OCI-LY7 (cell line): Measurements from ENCODE around the gene ZBTB7A. TPM values are rescaled to one million over a fixed set of nuclear protein-coding genes. Genes with fewer than 3 reads are reported as not detected.

Experiments
- BruUV-seq: library from RNA; stranded (reverse); fragments of 400-500 nt; replicated peaks from 2 replicates; lab custom pipeline; 2021; lab: Mats Ljungman, UMichigan
- CTCF ChIA-PET: fragments of 300-600 bp; sonication (Branson Sonifier 250); formaldehyde crosslinking; loops from one replicate; lab custom pipeline; 2022; ENCODE audit warnings: antibody characterized with exemption; ENCODE audit not compliant: unreplicated experiment; lab: Charles Lee
- POLR2A ChIA-PET: fragments of 300-600 bp; sonication (Branson Sonifier 250); formaldehyde crosslinking; loops from one replicate; lab custom pipeline; 2022; ENCODE audit warnings: antibody characterized with exemption; lab: Charles Lee
- DNase-seq: peaks from one replicate; pipeline ENCODE4 v3.0.0-alpha.2; 2015; ENCODE audit warnings: low spot score
- H2AFZ ChIP-seq: fragments of 200-600 bp; sonication (generic), shearing (Covaris generic); 2 replicates; pipeline ENCODE4 v1.6.1; 2014; ENCODE audit warnings: mild to moderate bottlenecking, antibody characterized with exemption, low read length, moderate library complexity
- H3K27ac ChIP-seq: fragments of 200-600 bp; sonication (generic); 2 replicates; pipeline ENCODE4 v1.5.1; 2014; ENCODE audit warnings: mixed run types, low read depth, mild to moderate bottlenecking, moderate library complexity, low read length, inconsistent platforms; ENCODE audit not compliant: poor library complexity, severe bottlenecking
- H3K36me3 ChIP-seq: fragments of 200-600 bp; sonication (generic); 2 replicates; pipeline ENCODE4 v1.6.1; 2014; ENCODE audit warnings: mild to moderate bottlenecking, antibody characterized with exemption, low read length, moderate library complexity, mixed read lengths; ENCODE audit not compliant: insufficient read depth
- H3K4me1 ChIP-seq: fragments of 200-600 bp; sonication (generic); 2 replicates; pipeline ENCODE4 v1.5.1; 2014; ENCODE audit warnings: mild to moderate bottlenecking, low read length; ENCODE audit not compliant: insufficient read depth, poor library complexity, severe bottlenecking
- H3K4me2 ChIP-seq: fragments of 200-600 bp; sonication (generic); 2 replicates; pipeline ENCODE4 v1.6.1; 2014; ENCODE audit warnings: mild to moderate bottlenecking, low read length
- H3K4me3 ChIP-seq: fragments of 200-600 bp; sonication (generic); 2 replicates; pipeline ENCODE4 v1.5.1; 2014; ENCODE audit warnings: mild to moderate bottlenecking, low read depth, low read length; ENCODE audit not compliant: poor library complexity, severe bottlenecking
- H3K79me2 ChIP-seq: fragments of 200-600 bp; sonication (generic); 2 replicates; pipeline ENCODE4 v1.6.1; 2016; ENCODE audit warnings: low read depth, mild to moderate bottlenecking, low read length, moderate library complexity, mixed read lengths; ENCODE audit not compliant: insufficient read depth
- H3K9me2 ChIP-seq: fragments of 200-600 bp; sonication (generic); 2 replicates; pipeline ENCODE4 v1.6.1; 2016; ENCODE audit warnings: mild to moderate bottlenecking, low read length, mixed read lengths; ENCODE audit not compliant: insufficient read depth
- H3K9me3 ChIP-seq: fragments of 200-600 bp; sonication (generic); 2 replicates; pipeline ENCODE4 v1.6.1; 2014; ENCODE audit warnings: mild to moderate bottlenecking, mixed run types, low read length, mixed read lengths
- H4K20me1 ChIP-seq: fragments of 200-600 bp; sonication (generic); 2 replicates; pipeline ENCODE4 v1.6.1; 2014; ENCODE audit warnings: mild to moderate bottlenecking, antibody characterized with exemption, low read length, moderate library complexity, mixed read lengths; ENCODE audit not compliant: insufficient read depth
- CTCF ChIP-seq: fragments of 200-600 bp; sonication (generic); conservative IDR thresholded peaks from 2 replicates; pipeline ENCODE4 v1.5.1; 2014; ENCODE audit warnings: mild to moderate bottlenecking, antibody characterized with exemption, low read length, moderate library complexity, mixed read lengths
- EZH2phosphoT487 ChIP-seq: fragments of 200-600 bp; sonication (generic); IDR thresholded peaks from 2 replicates; pipeline ENCODE4 v1.6.1; 2018; ENCODE audit warnings: low read depth, borderline replicate concordance, mild to moderate bottlenecking, mixed run types, antibody characterized with exemption, low read length, moderate library complexity, mixed read lengths
- intact Hi-C: fragments of 100-400 bp; cut with micrococcal nuclease; formaldehyde crosslinking; loops from one replicate; pipeline ENCODE4 v1.10.0; 2022; ENCODE audit not compliant: unreplicated experiment
- total RNA-seq, 2 experiments: library from RNA; depleted of rRNA in 1 of 2; stranded (reverse); fragments of >200 nt in 1 of 2; shearing (Covaris generic) in 1 of 2; gene quantifications; 2 replicates each; pipeline ENCODE4 v1.2.3, GENCODE V29; 2014 to 2022

ZBTB7A gene
- total RNA-seq, 2 experiments from 2014 or later = 17.2 to 29.3 TPM

GRCh38 chr19:4009990-4010807, 56.5 kb downstream of the ZBTB7A start:
- no peaks in the 10 kb centered on the region for H3K9me3 ChIP-seq
- H3K27ac ChIP-seq = no peak overlapping the region
- H3K9me2 ChIP-seq = no peaks in the 10 kb centered on the region
- ChIA-PET POLR2A (interaction anchor here (0.7 kb wide), 1 partner anchor 13 kb away, joined by 4 read pairs; no protein-coding TSS in a partner anchor), CTCF (no interaction called here)
- H3K4me2 ChIP-seq = peak overlapping the region; percentile 99; the same call in 1 of the 2 replicates
- H2AFZ ChIP-seq = no peak overlapping the region
- H3K79me2 ChIP-seq = peaks cover 26% of the 10 kb centered on the region; the same call in 1 of the 2 replicates
- peaks cover 28% of the 10 kb centered on the region for H3K36me3 ChIP-seq
- H3K4me3 ChIP-seq = no peak overlapping the region
- BruUV-seq = no TSS peak
- H3K4me1 ChIP-seq = peaks cover 14% of the 10 kb centered on the region
- peaks cover 8% of the 10 kb centered on the region for H4K20me1 ChIP-seq
- DNase-seq = no peak
- no peak for TF ChIP-seq EZH2phosphoT487
- TF ChIP-seq CTCF = no peak
- intact Hi-C loops = no loop called here

DNA sequence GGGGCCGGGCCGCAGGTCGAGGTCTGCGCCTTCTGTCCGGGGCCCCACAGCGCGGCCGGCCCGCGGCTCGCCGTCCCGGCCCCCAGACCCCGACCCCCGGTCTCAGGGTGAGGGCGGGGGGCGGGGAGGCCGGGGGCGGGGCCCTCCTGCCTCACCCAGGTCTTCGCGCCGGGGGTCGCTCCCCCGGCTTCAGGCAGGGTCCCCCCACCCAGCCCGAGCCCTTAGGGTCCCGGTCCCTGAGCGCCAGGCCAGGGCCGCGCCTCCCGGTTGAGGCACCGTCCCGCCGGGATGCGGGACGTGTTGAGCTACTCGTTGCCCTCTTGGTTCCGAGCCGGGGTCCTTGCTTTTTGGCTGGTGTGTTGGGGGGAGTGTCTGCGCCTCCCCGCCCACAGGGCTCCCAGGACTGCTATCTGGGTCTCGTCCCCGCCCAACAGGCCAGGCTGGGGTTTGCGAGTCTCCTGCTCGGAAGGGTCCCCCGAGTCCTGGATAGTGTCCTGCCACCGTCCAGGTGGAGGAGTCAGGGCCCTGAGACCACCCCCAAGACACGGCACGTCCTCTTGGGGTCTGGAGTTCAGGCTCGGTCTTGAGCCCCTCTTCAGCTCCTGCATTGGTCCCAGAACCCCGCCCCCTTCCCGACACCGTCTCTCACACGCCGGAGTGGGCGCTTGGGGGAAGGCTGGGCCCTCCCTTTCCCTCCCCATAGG, 58.7 kb downstream of the ZBTB7A start:
- Histone ChIP-seq H3K9me2 (no peaks in the 10 kb centered on the region), H3K79me2 (peaks cover 26% of the 10 kb centered on the region; the same call in 1 of the 2 replicates), H3K36me3 (peaks cover 6% of the 10 kb centered on the region; the same call in 1 of the 2 replicates), H3K4me2 (peak overlapping the region; percentile 99), H3K4me3 (peak overlapping the region; percentile 96), H2AFZ (no peak overlapping the region), H3K27ac (peak overlapping the region; percentile 38), H3K4me1 (peaks cover 14% of the 10 kb centered on the region), H3K9me3 (no peaks in the 10 kb centered on the region), H4K20me1 (peaks cover 8% of the 10 kb centered on the region)
- peak; percentile 30 for DNase-seq
- no peak for TF ChIP-seq CTCF
- no peak for TF ChIP-seq EZH2phosphoT487
- intact Hi-C loops = loop anchor here (1.0 kb wide), 2 partner anchors 22 to 58 kb away; partner anchors contain the start of gene ZBTB7A
- ChIA-PET CTCF (interaction anchor here (0.6 kb wide), 1 partner anchor 265 kb away, joined by 3 read pairs; no protein-coding TSS in a partner anchor), POLR2A (interaction anchor here (0.6 to 0.7 kb wide), 2 partner anchors 11 to 77 kb away, joined by 3 read pairs; no protein-coding TSS in a partner anchor)
- no TSS peak for BruUV-seq
